ENCODE measurements around the gene ADH4.
A peak's percentile ranks its signal among the peaks of the same experiment; 100 is the strongest.
"Not testable (repeated sequence)": the region's sequence is repeated elsewhere in the genome, so short reads cannot be mapped to it uniquely, and the experiment has no call there.

Gene ADH4

DNA sequence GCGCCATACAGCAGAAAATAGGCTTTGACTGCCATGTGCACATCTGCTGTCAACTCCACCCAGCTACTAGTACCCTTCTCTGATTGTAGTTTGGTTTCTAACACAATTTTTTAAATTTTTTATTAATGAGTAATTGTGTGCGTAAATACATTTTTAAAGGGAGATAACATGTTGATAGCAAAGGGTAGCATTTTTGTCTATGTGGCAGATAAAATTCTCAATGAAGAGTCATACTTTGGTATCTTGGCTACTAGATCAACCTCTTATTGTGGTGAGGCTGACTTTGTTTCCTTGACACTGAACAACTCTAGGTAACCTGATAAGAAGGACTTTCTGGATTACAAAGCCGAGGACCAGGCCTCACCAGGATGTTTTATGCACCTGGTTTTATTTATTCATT, 9.5 kb downstream of the ADH4 start:
- DNase-seq (ENCODE audit: low spot score), result no peak

DNA sequence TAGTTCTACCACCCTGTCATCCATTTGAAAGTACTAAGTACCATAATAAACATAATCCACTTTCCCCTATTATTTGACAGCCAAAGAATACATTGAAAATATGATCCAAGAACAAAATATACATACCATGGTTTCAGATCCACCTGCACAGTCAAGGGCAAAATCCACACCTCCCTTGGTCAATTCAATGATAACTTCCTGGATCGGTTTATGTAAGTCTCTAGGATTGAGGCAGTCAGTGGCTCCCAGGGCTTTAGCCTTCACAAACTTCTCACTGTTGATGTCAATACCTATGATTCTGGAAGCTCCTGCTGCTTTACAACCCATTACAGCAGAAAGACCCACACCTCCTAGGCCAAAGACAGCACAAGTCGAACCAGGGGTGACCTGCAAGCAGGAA, 12.7 kb downstream of the ADH4 start:
- DNase-seq (ENCODE audit: low spot score), result no peak

DNA sequence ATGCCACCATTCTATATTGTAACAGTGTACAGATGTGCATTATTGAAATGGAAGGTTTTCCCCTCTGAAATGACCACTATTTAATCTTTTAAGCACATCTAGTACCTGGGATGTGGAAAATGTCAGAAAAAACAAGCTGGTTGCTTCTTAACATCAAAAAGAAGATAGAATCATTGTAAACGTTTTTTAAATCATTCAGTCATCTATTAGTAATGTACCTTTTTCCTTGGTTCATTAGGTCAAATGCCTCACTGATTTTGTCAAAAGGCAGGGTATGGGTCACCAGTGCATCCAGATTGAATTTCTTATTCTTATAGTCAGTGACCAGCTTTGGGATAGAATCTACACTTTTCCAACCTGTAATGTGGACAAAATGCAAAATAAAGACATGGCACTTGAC, 17.7 kb downstream of the ADH4 start:
- DNase-seq (ENCODE audit: low spot score), result no peak

DNA sequence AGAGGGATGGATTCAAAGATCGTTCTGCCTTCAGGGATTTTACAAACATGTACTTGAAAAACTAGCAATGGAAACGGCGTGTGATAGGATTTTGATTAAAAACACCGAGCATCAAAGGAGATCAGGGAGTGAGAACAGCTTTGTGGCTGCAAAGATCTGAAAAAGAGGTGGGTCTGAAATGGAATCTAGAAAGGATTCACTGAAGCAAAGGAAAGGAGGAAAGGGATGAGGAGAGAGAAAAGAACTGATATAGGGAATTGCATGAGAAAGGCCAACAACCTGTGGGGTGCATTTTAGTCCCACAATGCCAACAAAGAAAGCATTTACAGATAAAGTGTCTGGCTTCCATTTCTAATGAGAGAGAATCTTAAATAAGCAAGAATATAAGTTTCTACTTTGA, 23.1 kb downstream of the ADH4 start:
- DNase-seq (ENCODE audit: low spot score), result no peak

DNA sequence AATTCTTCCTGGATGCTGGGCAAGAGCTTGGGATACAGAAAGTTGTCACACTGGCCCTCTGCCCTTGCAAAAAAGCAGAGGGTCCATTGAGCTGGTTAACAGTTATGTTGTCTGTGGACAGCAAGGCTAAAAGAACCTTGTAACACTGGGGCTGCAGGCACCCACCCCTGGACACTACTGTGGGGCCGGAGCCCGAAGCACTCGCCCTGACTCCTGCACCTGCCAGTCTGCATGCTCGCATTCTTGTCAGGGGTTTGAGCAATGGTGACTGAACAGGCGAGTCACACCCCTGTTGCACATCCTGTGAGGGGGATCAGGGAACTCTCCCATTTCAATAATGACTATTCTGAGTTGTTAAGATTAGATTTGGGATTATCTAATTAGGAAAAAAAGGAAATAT, 23.6 kb downstream of the ADH4 start:
- no peak for DNase-seq (ENCODE audit: low spot score)

DNA sequence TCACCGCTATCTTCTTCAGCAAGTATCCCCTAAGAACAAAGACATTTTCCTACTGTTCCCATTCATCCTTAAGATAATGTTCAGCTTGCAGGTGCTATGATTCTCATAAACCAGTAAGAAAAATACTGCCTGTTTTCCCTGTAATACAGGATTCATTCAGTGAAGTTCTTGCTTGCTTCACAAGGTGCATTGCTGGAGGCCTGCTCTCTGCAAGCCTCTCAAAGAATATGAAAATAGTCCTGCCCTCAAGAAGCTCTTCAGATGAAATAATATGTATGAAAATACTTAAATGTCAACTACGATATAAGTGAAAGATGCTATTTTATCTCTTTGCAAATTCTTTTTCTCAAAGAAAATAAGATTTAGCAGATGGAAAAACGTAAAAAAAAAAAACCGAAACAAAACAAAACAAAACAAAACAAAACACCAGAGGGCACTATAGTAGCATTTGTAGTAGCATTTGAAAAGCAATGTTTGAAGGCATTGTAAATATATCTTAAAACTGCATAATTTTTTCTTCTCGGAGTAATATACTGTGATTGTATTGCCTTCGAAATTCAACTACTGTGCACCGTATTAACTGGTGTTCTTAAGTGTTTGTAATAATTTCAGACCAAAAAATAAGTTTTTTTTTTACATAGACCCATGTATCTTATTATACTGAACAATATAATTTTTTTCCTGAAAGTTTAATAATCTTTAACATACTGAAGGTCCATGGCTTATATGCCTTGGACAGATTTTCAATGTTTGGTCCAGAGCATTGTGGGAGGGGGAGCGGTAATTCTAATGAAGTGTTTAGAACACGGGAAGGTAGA, 26.0 kb downstream of the ADH4 start:
- DNase-seq (ENCODE audit: low spot score), result no peak

DNA sequence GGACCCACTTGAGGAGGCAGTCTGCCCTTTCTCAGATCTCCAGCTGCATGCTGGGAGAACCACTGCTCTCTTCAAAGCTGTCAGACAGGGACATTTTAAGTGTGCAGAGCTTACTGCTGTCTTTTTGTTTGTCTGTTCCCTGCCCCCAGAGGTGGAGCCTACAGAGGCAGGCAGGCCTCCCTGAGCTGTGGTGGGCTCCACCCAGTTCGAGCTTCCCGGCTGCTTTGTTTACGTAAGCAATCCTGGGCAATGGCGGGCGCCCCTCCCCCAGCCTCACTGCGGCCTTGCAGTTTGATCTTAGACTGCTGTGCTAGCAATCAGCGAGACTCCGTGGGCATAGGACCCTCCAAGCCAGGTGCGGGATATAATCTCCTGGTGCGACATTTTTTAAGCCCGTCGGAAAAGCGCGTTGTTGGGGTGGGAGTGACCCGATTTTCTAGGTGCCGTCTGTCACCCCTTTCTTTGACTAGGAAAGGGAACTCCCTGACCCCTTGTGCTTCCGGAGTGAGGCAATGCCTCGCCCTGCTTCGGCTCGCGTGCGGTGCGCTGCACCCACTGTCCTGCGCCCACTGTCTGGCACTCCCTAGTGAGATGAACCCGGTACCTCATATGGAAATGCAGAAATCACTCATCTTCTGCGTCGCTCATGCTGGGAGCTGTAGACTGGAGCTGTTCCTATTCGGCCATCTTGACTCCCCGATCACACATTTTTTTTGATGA, 26.8 kb downstream of the ADH4 start:
- not testable (repeated sequence) for DNase-seq (ENCODE audit: low spot score)

DNA sequence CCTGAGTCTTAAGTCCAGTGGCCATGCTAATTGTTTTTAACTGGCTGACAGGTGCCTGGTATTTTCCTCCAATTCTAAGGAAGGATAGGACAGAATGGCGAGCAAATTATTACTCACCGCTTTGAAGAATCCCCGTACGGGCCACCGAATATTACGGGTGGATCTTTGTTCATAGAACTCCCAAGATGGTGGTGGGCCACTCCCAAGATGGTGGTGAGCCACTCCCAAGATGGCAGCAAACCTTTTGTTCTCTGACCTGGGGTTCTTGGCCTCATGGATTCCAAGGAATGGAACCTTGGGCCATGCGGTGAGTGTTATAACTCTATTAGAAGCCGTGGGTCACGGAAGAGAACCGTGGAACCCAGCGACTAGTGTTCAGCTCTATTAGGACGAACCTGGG, 34.8 kb downstream of the ADH4 start:
- not testable (repeated sequence) for DNase-seq (ENCODE audit: low spot score)

DNA sequence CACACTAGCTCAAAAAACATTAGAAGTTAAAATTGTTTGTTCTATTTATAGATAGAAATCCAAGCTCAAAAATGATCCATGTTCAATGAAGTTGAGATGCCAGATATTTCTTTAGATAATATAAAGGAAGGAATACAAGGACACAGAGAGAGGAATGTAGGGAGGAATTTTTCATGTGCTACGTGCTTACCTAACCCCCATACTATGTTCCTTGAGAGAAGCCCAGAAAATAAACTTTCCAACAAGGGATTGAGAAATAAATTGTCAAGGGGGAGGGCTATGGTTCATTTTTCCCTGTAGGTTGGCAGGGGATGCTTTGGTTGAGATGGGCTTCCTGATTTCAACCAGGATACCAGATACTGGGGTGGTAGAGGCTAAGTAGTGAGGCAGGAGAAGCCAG, 39.9 kb downstream of the ADH4 start:
- no peak for DNase-seq (ENCODE audit: low spot score)

DNA sequence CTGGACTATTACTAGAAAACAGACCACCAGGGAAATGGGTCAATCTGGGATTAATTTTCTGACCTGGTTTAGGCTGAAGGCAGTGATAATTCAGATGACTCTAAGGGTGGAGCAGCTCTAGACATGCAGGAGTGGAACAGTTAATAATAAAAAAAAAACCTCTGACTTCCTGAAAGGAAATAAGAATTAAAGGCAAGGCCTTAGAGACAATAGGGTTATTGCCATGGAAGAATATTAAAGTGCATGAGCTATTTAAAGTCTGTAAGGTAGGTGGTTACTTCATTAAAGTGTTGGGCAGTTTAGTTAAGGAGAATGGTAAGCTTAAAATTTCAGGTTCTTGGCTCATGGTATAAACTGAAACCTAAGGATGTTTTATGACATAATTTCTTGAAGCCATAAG, 40.9 kb downstream of the ADH4 start:
- no peak for DNase-seq (ENCODE audit: low spot score)

DNA sequence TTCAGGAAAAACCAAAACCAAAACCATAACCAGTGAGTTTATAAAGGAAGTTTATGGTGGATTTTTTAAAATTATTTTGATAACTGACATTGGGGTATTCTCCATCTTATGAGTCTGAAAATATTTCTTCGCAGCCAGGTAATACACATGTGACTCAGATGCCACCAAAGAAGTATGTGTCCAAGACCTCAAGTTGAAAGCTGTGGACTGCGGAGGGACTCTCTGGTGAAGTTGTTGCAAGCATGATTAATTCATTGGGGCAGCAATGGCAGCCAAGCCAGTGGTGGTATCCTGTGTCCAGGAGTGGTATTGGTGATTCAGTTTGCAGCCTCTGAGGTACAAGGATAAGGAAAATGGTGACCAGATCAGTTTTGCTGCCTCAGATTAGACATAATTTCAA, 41.5 kb downstream of the ADH4 start:
- DNase-seq (ENCODE audit: low spot score), result no peak

DNA sequence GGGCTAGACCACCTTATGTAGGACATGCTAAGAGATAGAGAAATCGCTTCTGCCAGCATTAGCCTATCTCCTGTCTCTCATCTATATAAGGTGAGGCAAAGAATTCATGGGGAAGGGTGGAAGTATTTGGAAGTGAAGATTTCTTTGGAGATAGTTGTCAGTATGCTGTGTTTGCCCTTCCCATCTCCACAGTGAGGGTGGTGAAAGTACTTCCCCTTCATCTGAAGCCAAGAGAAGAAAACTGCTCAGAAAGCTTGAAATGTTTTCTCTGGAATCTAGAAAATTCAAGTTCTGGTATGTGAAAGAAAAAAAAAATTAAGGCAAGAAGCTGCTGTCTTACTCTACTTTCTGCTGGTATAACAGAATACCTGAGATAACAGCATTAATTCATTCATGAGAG, 43.2 kb downstream of the ADH4 start:
- DNase-seq (ENCODE audit: low spot score), result no peak

DNA sequence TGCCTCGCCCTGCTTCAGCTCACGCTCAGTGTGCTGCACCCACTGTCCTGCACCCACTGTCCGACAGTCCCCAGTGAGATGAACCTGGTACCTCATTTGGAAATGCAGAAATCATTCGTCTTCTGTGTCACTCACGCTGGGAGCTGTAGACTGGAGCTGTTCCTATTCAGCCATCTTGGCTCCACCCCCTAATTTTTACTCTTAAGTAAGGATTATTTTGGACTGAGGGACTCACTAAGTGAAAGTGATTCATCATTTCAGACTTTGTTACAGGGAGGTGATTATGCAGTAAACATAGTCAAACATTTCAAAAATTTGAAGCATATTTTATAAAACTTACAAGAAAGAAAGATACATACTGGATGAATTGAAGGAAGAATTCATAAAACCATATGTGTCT, 44.3 kb downstream of the ADH4 start:
- not testable (repeated sequence) for DNase-seq (ENCODE audit: low spot score)

DNA sequence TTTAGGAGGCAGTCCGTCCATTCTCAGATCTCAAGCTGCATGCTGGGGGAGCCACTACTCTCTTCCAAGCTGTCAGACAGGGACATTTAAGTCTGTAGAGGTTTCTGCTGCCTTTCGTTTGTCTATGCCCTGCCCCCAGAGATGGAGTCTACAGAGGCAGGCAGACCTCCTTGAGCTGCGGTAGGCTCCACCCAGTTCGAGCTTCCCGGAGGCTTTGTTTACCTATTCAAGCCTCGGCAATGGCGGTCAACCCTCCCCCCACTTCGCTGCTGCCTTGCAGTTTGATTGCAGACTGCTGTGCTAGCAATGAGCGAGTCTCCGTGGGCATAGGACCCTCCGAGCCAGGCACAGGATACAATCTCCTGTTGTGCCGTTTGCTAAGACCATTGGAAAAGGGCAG, 44.8 kb downstream of the ADH4 start:
- no peak for DNase-seq (ENCODE audit: low spot score)

DNA sequence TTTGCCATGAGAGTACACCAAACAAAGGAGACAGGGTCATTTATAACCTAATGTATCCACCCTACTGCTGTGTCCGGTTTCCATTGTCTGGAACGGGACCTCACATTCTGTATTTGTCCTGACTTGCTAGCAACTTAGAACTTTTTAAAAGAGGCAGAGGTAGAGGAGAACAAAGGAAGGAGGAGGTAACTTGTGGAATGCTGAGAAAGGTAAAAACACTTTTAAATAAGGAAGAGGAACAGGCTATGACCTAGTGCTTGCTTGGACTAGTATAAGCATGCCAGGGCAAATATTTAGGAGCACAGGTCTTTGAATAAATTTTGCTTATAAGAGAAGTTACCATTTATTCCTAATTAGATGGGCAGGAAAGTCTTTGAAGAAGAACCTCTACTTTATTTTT, 52.3 kb downstream of the ADH4 start:
- DNase-seq (ENCODE audit: low spot score), result not testable (repeated sequence)

DNA sequence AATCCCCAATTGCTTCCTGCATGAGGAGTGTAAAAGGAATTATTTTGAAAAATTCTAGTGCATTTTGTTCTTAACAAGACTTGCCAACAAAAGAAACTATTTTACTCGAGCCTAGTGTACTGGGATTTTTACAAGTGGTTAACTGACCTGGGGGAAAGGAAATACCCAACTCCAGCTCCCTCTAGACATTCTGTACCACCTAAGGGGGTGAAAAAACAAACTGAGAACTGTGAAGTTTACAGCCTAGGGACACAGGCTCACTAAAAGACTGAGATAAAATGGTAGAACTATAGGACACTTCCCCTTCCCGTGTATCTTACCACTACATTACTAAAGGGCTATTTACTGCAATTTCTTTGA, 52.9 kb downstream of the ADH4 start:
- DNase-seq (ENCODE audit: low spot score), result no peak

DNA sequence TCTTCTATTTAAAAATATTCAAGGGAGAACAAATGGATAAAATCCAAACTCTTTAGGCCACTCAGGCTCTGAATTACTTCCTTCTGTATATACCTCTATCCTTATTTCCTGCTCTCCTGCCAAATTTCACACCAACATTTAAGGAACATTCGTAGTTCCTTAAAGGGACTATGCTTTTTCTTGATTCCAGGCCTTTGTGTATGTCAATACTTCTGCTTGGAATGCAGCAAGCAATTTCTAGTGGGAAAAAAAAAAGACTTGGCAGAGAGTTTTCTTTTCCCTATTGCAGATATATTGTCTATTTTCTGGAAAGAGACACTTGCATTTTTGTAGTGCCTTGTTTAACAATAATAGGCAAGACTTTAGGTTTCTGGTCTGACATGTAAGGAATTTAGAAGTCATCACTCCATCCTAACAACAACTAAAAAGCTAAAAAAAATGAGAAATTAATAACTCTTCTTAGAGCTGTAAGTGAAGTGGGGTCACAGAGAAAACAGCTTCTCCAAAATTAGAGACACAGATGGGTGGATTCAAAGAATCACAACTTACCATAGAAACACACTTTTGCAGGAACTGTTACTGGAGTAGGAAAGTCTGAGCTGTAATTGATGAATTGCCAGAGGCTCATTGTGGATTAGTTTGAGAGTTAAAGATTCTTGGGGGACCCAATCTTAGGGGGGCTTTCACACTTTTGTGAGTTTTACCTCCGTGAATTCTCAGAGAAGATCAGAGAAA, 53.4 kb downstream of the ADH4 start:
- DNase-seq (ENCODE audit: low spot score), result no peak

DNA sequence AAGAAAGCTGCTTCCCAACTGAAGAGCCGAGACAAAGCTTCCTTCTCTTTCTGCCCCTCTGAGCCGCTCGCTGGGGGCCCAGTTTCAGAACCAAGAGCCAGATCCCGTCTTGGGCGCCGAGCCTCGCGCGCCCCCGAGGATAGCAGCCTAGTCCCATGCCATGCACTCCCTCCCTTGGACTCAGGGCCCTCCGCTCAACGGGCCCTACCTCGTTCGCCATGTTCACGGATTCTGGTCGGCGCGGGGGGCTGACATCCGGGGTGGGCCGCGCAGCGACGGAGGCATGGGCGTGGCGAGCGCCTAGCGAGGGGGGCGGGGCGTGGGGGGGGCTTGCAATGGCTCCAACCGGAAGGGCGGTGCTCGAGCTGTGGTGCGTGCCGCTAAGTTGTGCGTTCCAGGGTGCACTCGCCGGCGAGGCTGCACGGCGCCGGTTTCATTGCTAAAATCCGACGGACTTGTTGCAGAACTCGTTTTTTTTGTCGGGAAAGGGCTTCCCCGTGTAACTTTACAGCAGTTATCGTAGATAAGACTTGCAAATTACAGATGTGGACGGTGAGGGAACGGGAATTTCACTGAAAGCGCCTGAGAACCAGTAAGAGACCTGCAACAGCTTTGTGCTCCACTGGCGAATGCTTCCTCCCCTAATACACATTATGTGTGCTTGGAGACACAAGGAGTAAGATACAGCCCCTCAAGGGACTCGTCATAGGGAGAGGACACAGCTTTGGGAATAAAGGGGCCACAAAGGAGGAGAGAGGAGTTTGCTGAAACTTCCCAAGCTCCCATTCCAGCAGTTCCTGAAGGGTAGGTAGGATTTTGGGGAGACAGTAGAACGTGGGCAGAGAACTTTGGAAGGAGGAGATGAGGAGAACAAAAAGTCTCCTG, 55.4 kb downstream of the ADH4 start, which contains the start of gene ADH5:
Gene ADH5, minus strand, starts transcription at position 308 of the 885 bp plus-strand sequence. Its CDS starts 88 bp downstream, at position 220.
- peak; percentile 92 for DNase-seq (ENCODE audit: low spot score)

DNA sequence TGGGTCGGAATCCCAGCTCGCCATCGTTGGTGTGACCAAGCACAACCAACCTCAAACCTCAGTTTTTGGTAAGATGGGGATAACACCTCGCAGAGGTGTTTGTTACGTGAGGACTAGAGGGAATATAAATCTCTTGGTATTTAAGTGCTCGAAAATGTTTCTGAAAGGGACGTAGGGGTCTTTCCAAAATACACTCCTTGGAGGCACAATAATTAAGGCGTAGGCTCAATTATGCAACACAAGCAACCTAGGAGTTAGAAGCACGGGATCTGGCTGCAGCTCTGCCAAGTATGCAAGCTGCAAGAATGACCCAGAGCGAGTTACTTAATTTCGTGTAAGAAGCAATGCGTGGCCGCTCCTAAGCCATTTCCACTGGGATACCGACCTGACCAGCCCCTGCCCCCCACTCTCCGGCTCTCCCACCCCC, 56.1 kb downstream of the ADH4 start:
- peak; percentile 76 for DNase-seq (ENCODE audit: low spot score)

DNA sequence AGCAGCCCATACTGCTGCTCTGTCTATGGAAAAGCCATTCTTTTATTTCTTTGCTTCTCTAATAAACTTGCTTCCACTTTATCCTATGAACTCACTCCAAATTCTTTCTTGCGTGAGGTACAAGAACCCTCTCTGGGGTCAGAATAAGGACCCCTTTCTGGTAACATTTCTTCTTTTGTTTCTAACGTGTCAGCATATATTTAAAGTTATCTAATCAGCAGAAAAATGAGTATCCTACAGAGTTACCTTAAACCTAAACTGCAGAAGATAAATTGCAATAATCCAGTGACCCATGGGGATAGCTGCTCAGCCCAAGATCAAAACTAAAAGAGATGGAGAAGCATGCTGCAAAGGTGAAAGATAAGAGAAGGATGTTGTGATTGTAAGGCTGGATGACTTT, 59.5 kb downstream of the ADH4 start:
- DNase-seq (ENCODE audit: low spot score), result no peak

DNA sequence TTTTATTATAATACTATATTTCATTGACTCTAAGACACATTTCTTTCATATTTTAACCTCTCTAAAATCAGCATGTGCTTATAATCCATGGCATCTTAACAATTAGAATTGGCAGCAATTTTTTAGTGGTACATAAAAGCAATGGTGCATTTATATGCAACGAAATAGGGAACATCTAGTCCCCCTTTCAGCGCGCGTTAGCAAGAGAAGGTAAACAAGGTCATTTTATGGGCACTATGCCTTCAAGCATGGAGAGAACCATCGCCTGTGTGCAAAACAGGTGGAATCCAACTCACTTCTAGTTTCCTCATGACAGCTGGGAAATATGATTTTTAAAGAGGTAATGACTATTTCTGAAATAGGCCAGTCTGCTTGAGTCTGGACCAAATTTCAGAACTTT, 61.9 kb downstream of the ADH4 start:
- no peak for DNase-seq (ENCODE audit: low spot score)

DNA sequence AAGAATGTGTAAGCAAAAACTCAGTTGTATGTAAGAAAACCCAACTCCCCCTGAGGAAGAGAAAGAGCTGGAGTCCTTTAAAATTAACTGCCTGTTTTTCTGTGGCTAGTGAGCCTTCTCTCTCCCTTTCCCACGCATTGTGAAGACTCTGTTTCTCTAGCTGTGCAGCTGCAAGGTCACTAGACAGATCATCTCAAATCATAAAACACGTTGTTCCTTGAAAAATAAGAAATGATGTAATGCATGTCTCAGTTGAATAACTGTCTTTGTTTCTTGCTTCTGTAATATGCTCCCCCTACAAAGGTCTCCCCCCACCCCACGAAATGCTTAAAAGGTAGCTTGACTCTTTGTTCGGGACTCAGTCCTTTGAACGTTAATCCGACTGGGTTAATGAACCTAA, 63.2 kb downstream of the ADH4 start:
- DNase-seq (ENCODE audit: low spot score), result not testable (repeated sequence)

All from AG08396 (cell line).